Measurements from ENCODE around the gene SAMD8. TPM values are rescaled to one million over a fixed set of nuclear protein-coding genes. Genes with fewer than 3 reads are reported as not detected.

Gene SAMD8
- total and polyA plus RNA-seq, 2 donors (not counting 1 experiment from before 2014, with no cell fraction given): 15.9 to 35.7 TPM

GRCh38 chr10:75091146-75091545 lies 20.3 kb upstream of the SAMD8 start:
- Mint-ChIP-seq H3K9me3 (ENCODE audit: insufficient read depth) (no peaks in the 10 kb centered on the region), H3K4me1 (no peaks in the 10 kb centered on the region), H3K27ac (no peak overlapping the region), H3K4me3 (no peak overlapping the region), H3K27me3 (no peaks in the 10 kb centered on the region)
- WGBS (ENCODE audit: insufficient coverage): 100% methylated on average over 1 of the region's 3 CpGs
- ATAC-seq (ENCODE audit: low read depth) (no peak), DNase-seq (no peak)
- H3K9ac ChIP-seq (ENCODE audit: low read length): no peak overlapping the region
- no peaks in the 10 kb centered on the region for H3K9me3 ChIP-seq (ENCODE audit: control extremely low read depth in 1 of 3, control insufficient read depth in 2 of 3, insufficient read depth in 1 of 3, low read length in 2 of 3)
- no peak overlapping the region for H3K27ac ChIP-seq (ENCODE audit: low read length in 2 of 2)
- no peak overlapping the region for H3K4me3 ChIP-seq (ENCODE audit: control extremely low read depth in 1 of 5, extremely low read depth in 1 of 5, insufficient read depth in 1 of 5, low read depth in 2 of 5, low read length in 4 of 5)
- no peaks in the 10 kb centered on the region for H3K79me2 ChIP-seq (ENCODE audit: control insufficient read depth, insufficient read depth, low read length)
- TF ChIP-seq, protein P1, sequence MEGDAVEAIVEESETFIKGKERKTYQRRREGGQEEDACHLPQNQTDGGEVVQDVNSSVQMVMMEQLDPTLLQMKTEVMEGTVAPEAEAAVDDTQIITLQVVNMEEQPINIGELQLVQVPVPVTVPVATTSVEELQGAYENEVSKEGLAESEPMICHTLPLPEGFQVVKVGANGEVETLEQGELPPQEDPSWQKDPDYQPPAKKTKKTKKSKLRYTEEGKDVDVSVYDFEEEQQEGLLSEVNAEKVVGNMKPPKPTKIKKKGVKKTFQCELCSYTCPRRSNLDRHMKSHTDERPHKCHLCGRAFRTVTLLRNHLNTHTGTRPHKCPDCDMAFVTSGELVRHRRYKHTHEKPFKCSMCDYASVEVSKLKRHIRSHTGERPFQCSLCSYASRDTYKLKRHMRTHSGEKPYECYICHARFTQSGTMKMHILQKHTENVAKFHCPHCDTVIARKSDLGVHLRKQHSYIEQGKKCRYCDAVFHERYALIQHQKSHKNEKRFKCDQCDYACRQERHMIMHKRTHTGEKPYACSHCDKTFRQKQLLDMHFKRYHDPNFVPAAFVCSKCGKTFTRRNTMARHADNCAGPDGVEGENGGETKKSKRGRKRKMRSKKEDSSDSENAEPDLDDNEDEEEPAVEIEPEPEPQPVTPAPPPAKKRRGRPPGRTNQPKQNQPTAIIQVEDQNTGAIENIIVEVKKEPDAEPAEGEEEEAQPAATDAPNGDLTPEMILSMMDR (IDR thresholded peaks at IDR 0.05): no peak
- no peak for TF ChIP-seq EZH2 (IDR thresholded peaks at IDR 0.05; ENCODE audit: borderline replicate concordance, insufficient read depth, low read depth, low read length, poor library complexity, severe bottlenecking)
- no peaks in the 10 kb centered on the region for H3K4me1 ChIP-seq (ENCODE audit: control insufficient read depth in 2 of 2, insufficient read depth in 2 of 2, low read length in 2 of 2)
- no peak overlapping the region for H3K4me2 ChIP-seq (replicated peaks; ENCODE audit: low read depth, low read length, poor library complexity, severe bottlenecking)
- no peaks in the 10 kb centered on the region for H3K36me3 ChIP-seq (replicated peaks in 1 of 2; ENCODE audit: control extremely low read depth in 1 of 2, control insufficient read depth in 1 of 2, extremely low read depth in 1 of 2, insufficient read depth in 2 of 2, low read length in 1 of 2)
- intact Hi-C loops (cut with micrococcal nuclease): loop anchor here (10.0 kb wide), 1 partner anchor 356 kb away; no protein-coding TSS in a partner anchor
- POLR2A ChIA-PET: no interaction called here
- CTCF ChIA-PET: interaction anchor here (0.6 to 4.5 kb wide), 3 partner anchors 8 to 1012 kb away, joined by 3 to 17 read pairs (median 4); a partner anchor contains a TSS
- H2AFZ ChIP-seq (ENCODE audit: insufficient read depth, low read depth, low read length, poor library complexity, severe bottlenecking): no peak overlapping the region
- no peaks in the 10 kb centered on the region for H3K27me3 ChIP-seq (replicated peaks in 1 of 4; ENCODE audit: control extremely low read depth in 1 of 4, control insufficient read depth in 3 of 4, insufficient read depth in 4 of 4, low read length in 3 of 4)
- H4K20me1 ChIP-seq (ENCODE audit: control insufficient read depth, insufficient read depth, low read length, poor library complexity, severe bottlenecking): no peaks in the 10 kb centered on the region

DNA sequence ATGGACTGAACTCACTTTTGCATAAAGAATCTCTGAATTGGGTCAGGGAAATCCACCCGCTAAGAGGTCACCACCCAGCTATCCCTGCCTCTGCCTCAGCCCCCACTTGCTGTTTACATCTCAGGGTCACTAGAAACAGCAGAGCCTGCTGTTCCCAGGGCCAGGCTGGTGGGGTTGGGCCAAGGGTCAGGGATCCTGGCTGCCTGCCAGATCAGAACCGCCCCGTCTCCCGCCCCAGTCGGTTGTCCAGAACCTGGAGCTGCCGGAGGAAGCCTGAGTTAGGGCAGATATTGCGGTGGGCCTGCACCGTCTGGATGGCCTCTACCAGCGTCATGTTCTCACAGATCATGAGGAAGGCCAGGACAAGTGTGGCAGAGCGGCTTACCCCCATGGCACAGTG lies 17.0 kb upstream of the SAMD8 start:
- H3K4me2 ChIP-seq (replicated peaks; ENCODE audit: low read depth, low read length, poor library complexity, severe bottlenecking): no peak overlapping the region
- ChIA-PET CTCF (interaction anchor here (11.8 kb wide), 1 partner anchor 851 kb away, joined by 103 read pairs; no protein-coding TSS in a partner anchor), POLR2A (no interaction called here)
- H3K9me3 ChIP-seq (ENCODE audit: control extremely low read depth in 1 of 3, control insufficient read depth in 2 of 3, insufficient read depth in 1 of 3, low read length in 2 of 3): no peaks in the 10 kb centered on the region
- ATAC-seq (ENCODE audit: low read depth) (no peak), DNase-seq (no peak)
- no peak overlapping the region for H3K4me3 Mint-ChIP-seq
- intact Hi-C loops (cut with micrococcal nuclease): loop anchor here (10.0 kb wide), 1 partner anchor 360 kb away; no protein-coding TSS in a partner anchor
- no peaks in the 10 kb centered on the region for H3K27me3 Mint-ChIP-seq
- H4K20me1 ChIP-seq (ENCODE audit: control insufficient read depth, insufficient read depth, low read length, poor library complexity, severe bottlenecking): no peaks in the 10 kb centered on the region
- no peaks in the 10 kb centered on the region for H3K4me1 Mint-ChIP-seq
- TF ChIP-seq EZH2 (IDR thresholded peaks at IDR 0.05; ENCODE audit: borderline replicate concordance, insufficient read depth, low read depth, low read length, poor library complexity, severe bottlenecking): no peak
- TF ChIP-seq, protein P1 (IDR thresholded peaks at IDR 0.05): no peak
- H3K27ac Mint-ChIP-seq: no peak overlapping the region
- H3K9me3 Mint-ChIP-seq (ENCODE audit: insufficient read depth): no peaks in the 10 kb centered on the region
- WGBS (ENCODE audit: insufficient coverage): 96% methylated on average over 10 of the region's 10 CpGs
- H3K27me3 ChIP-seq (replicated peaks in 1 of 4; ENCODE audit: control extremely low read depth in 1 of 4, control insufficient read depth in 3 of 4, insufficient read depth in 4 of 4, low read length in 3 of 4): no peaks in the 10 kb centered on the region
- no peak overlapping the region for H2AFZ ChIP-seq (ENCODE audit: insufficient read depth, low read depth, low read length, poor library complexity, severe bottlenecking)
- no peaks in the 10 kb centered on the region for H3K4me1 ChIP-seq (ENCODE audit: control insufficient read depth in 2 of 2, insufficient read depth in 2 of 2, low read length in 2 of 2)
- no peaks in the 10 kb centered on the region for H3K79me2 ChIP-seq (ENCODE audit: control insufficient read depth, insufficient read depth, low read length)
- H3K36me3 ChIP-seq (replicated peaks in 1 of 2; ENCODE audit: control extremely low read depth in 1 of 2, control insufficient read depth in 1 of 2, extremely low read depth in 1 of 2, insufficient read depth in 2 of 2, low read length in 1 of 2): no peaks in the 10 kb centered on the region
- no peak overlapping the region for H3K9ac ChIP-seq (ENCODE audit: low read length)
- H3K27ac ChIP-seq (ENCODE audit: low read length in 2 of 2): no peak overlapping the region
- H3K4me3 ChIP-seq (ENCODE audit: control extremely low read depth in 1 of 5, extremely low read depth in 1 of 5, insufficient read depth in 1 of 5, low read depth in 2 of 5, low read length in 4 of 5): no peak overlapping the region

All from B cell (primary cell).